GM12891 (cell line): ENCODE measurements around the gene FLT3LG.
A peak's percentile ranks its signal among the peaks of the same experiment; 100 is the strongest.

ENCODE experiments used
- PAX5 ChIP-seq: IDR thresholded peaks from 2 replicates; pipeline ENCODE4 v1.6.1; 2011; ENCODE audit warnings: low read length, moderate library complexity, mild to moderate bottlenecking; ENCODE audit not compliant: insufficient read depth, severe bottlenecking
- POLR2A ChIP-seq: IDR thresholded peaks from 2 replicates; pipeline ENCODE4 v1.6.1; 2011; ENCODE audit warnings: low read depth, low read length, control low read depth
- POLR2AphosphoS5 ChIP-seq: IDR thresholded peaks from 2 replicates; pipeline ENCODE4 v1.6.1; 2011; ENCODE audit warnings: low read depth, low read length, control low read depth
- POU2F2 ChIP-seq: IDR thresholded peaks from 2 replicates; pipeline ENCODE4 v1.6.1; 2011; ENCODE audit warnings: low read depth, mild to moderate bottlenecking, control low read depth, low read length, moderate library complexity
- SPI1 ChIP-seq: IDR thresholded peaks from 2 replicates; pipeline ENCODE4 v1.6.1; 2011; ENCODE audit warnings: low read depth, low read length, control low read depth
- TAF1 ChIP-seq: IDR thresholded peaks from 2 replicates; pipeline ENCODE4 v1.6.1; 2011; ENCODE audit warnings: low read depth, low read length, control low read depth

GRCh38 chr19:49515767-49516166 is 41.8 kb downstream of the FLT3LG start:
- no peak for TF ChIP-seq POLR2AphosphoS5
- TF ChIP-seq SPI1 = peak; percentile 47; the same call in 1 of the 2 replicates
- TF ChIP-seq POLR2A = no peak
- TF ChIP-seq PAX5 = no peak
- TF ChIP-seq TAF1 = no peak
- TF ChIP-seq POU2F2 = no peak
